PC-3 (cell line): ENCODE measurements around the gene TMEM108. TPM values are rescaled to one million over a fixed set of nuclear protein-coding genes. Genes with fewer than 3 reads are reported as not detected.

Source experiments
- ATAC-seq: fragments of 200-7000 bp; cut with Tn5 transposase; 2 replicates; pipeline ENCODE4 v1.9.1; 2020; ENCODE audit warnings: mild to moderate bottlenecking, moderate library complexity
- BruUV-seq: library from RNA; stranded (reverse); fragments of 400-500 nt; replicated peaks from 2 replicates; lab custom pipeline; 2021; lab: Mats Ljungman, UMichigan
- CTCF ChIA-PET: fragments of 300-600 bp; sonication (Branson Sonifier 250); formaldehyde crosslinking; loops from one replicate; lab custom pipeline; 2022; ENCODE audit warnings: antibody characterized with exemption; lab: Charles Lee
- POLR2A ChIA-PET: fragments of 300-600 bp; sonication (Branson Sonifier 250); formaldehyde crosslinking; loops from one replicate; lab custom pipeline; 2022; ENCODE audit warnings: antibody characterized with exemption; ENCODE audit not compliant: unreplicated experiment; lab: Charles Lee
- DNase-seq: peaks from one replicate; pipeline ENCODE4 v3.0.0-alpha.2; 2015
- H2AFZ ChIP-seq: fragments of 300-600 bp; sonication (generic); 2 replicates; pipeline ENCODE4 v1.6.0; 2016; ENCODE audit warnings: antibody characterized with exemption, low read length
- H3F3A ChIP-seq: fragments of 300-600 bp; sonication (generic); one replicate; pipeline ENCODE4 v1.6.0; 2017; ENCODE audit warnings: antibody characterized with exemption, low read length, control low read depth, mild to moderate bottlenecking; ENCODE audit not compliant: unreplicated experiment
- H3K27ac ChIP-seq: fragments of 300-600 bp; sonication (generic); 2 replicates; pipeline ENCODE4 v1.5.1; 2016; ENCODE audit warnings: mild to moderate bottlenecking, low read length
- H3K27me3 ChIP-seq: fragments of 300-600 bp; sonication (generic); 2 replicates; pipeline ENCODE4 v1.6.1; 2016; ENCODE audit warnings: low read length, mixed read lengths
- H3K36me3 ChIP-seq: fragments of 300-600 bp; sonication (generic); 2 replicates; pipeline ENCODE4 v1.6.1; 2016; ENCODE audit warnings: low read depth, mixed run types, low read length, mixed read lengths
- H3K4me1 ChIP-seq: fragments of 300-600 bp; sonication (generic); 2 replicates; pipeline ENCODE4 v1.5.1; 2016; ENCODE audit warnings: low read length; ENCODE audit not compliant: insufficient read depth
- H3K4me2 ChIP-seq: fragments of 300-600 bp; sonication (generic); 2 replicates; pipeline ENCODE4 v1.6.0; 2016; ENCODE audit warnings: low read length
- H3K4me3 ChIP-seq: fragments of 300-600 bp; sonication (generic); 2 replicates; pipeline ENCODE4 v1.5.1; 2016; ENCODE audit warnings: mild to moderate bottlenecking, low read length, mixed read lengths
- H3K79me2 ChIP-seq: fragments of 300-600 bp; sonication (generic); 2 replicates; pipeline ENCODE4 v1.6.1; 2017; ENCODE audit warnings: low read length, mixed read lengths
- H3K9ac ChIP-seq: fragments of 300-600 bp; sonication (generic); 2 replicates; pipeline ENCODE4 v1.6.0; 2016; ENCODE audit warnings: mild to moderate bottlenecking, low read length
- H3K9me2 ChIP-seq: fragments of 300-600 bp; sonication (generic); replicated peaks from 2 replicates; pipeline ENCODE4 v1.6.1; 2016; ENCODE audit warnings: mixed run types, low read length, mixed read lengths
- H3K9me3 ChIP-seq: fragments of 300-600 bp; sonication (generic); 2 replicates; pipeline ENCODE4 v1.6.1; 2016; ENCODE audit warnings: low read length, mixed read lengths
- H4K20me1 ChIP-seq: fragments of 300-600 bp; sonication (generic); 2 replicates; pipeline ENCODE4 v1.6.1; 2016; ENCODE audit warnings: low read length, mixed read lengths
- CTCF ChIP-seq: fragments of 300-600 bp; sonication (generic); conservative IDR thresholded peaks from 2 replicates; pipeline ENCODE4 v1.5.1; 2017; ENCODE audit warnings: antibody characterized with exemption, low read depth, mild to moderate bottlenecking, low read length
- EZH2 ChIP-seq: fragments of 300-600 bp; sonication (generic); IDR thresholded peaks from one replicate; pipeline ENCODE4 v1.6.1; 2017; ENCODE audit warnings: antibody characterized with exemption, mild to moderate bottlenecking, low read length; ENCODE audit not compliant: unreplicated experiment
- EZH2phosphoT487 ChIP-seq: fragments of 300-600 bp; sonication (generic); IDR thresholded peaks from 2 replicates; pipeline ENCODE4 v1.6.1; 2018; ENCODE audit warnings: mild to moderate bottlenecking, antibody characterized with exemption, low read length, borderline replicate concordance
- intact Hi-C: fragments of 100-400 bp; cut with micrococcal nuclease; formaldehyde crosslinking; loops from 2 replicates; pipeline ENCODE4 v1.9.0; 2023
- total RNA-seq: library from RNA; depleted of rRNA; stranded (reverse); fragments of >200 nt; gene quantifications from 2 replicates; pipeline ENCODE4 v1.2.3, GENCODE V29; 2014

TMEM108 gene
- total RNA-seq, 1 experiment from 2014 or later: not detected

GRCh38 chr3:133381346-133382109 is 343.3 kb downstream of the TMEM108 start:
- Histone ChIP-seq H4K20me1 (no peaks in the 10 kb centered on the region), H2AFZ (no peak overlapping the region), H3K79me2 (no peaks in the 10 kb centered on the region), H3K9me3 (no peaks in the 10 kb centered on the region), H3K9ac (no peak overlapping the region), H3K4me2 (no peak overlapping the region), H3F3A (no peaks in the 10 kb centered on the region), H3K4me1 (peaks cover 11% of the 10 kb centered on the region; the same call in 1 of the 2 replicates), H3K27me3 (peaks cover 28% of the 10 kb centered on the region), H3K9me2 (no peaks in the 10 kb centered on the region), H3K4me3 (no peak overlapping the region), H3K27ac (no peak overlapping the region), H3K36me3 (no peaks in the 10 kb centered on the region)
- ATAC-seq (no peak), DNase-seq (no peak)
- BruUV-seq: no TSS peak
- CTCF ChIA-PET: interaction anchor here (0.6 kb wide), 1 partner anchor 742 kb away, joined by 3 read pairs; no protein-coding TSS in a partner anchor
- POLR2A ChIA-PET: no interaction called here
- intact Hi-C loops: no loop called here
- TF ChIP-seq EZH2: no peak
- TF ChIP-seq EZH2phosphoT487: no peak
- TF ChIP-seq CTCF: no peak

- Histone ChIP-seq H3K4me1 (peaks cover 11% of the 10 kb centered on the region; the same call in 1 of the 2 replicates), H3K27ac (no peak overlapping the region), H3K4me2 (no peak overlapping the region), H3K27me3 (peaks cover 26% of the 10 kb centered on the region), H2AFZ (no peak overlapping the region), H3F3A (no peaks in the 10 kb centered on the region), H3K4me3 (no peak overlapping the region), H3K9ac (no peak overlapping the region), H4K20me1 (no peaks in the 10 kb centered on the region), H3K9me3 (no peaks in the 10 kb centered on the region), H3K79me2 (no peaks in the 10 kb centered on the region), H3K9me2 (no peaks in the 10 kb centered on the region), H3K36me3 (no peaks in the 10 kb centered on the region)
- CTCF ChIA-PET: interaction anchor here (0.9 kb wide), 1 partner anchor 342 kb away, joined by 4 read pairs; no protein-coding TSS in a partner anchor
- POLR2A ChIA-PET: no interaction called here
- BruUV-seq: no TSS peak
- DNase-seq: peak; percentile 86
- TF ChIP-seq EZH2phosphoT487 (no peak), EZH2 (no peak), CTCF (no peak)
- ATAC-seq: peak; percentile 66
- intact Hi-C loops: no loop called here
Observed at GRCh38 chr3:133383175-133383574, 345.0 kb downstream of the TMEM108 start.

GRCh38 chr3:133383741-133384140 is 345.6 kb downstream of the TMEM108 start:
- ChIA-PET CTCF (interaction anchor here (0.9 kb wide), 1 partner anchor 342 kb away, joined by 4 read pairs; no protein-coding TSS in a partner anchor), POLR2A (no interaction called here)
- intact Hi-C loops: loop anchor here (1.0 kb wide), 3 partner anchors 40 to 652 kb away; no protein-coding TSS in a partner anchor
- no peak for ATAC-seq
- Histone ChIP-seq H4K20me1 (no peaks in the 10 kb centered on the region), H3K4me3 (no peak overlapping the region), H3K9me2 (no peaks in the 10 kb centered on the region), H3K36me3 (no peaks in the 10 kb centered on the region), H3K27ac (no peak overlapping the region), H3K9ac (no peak overlapping the region), H3K4me2 (no peak overlapping the region), H2AFZ (no peak overlapping the region), H3K9me3 (no peaks in the 10 kb centered on the region), H3F3A (no peaks in the 10 kb centered on the region), H3K79me2 (no peaks in the 10 kb centered on the region), H3K4me1 (peaks cover 11% of the 10 kb centered on the region; the same call in 1 of the 2 replicates), H3K27me3 (peaks cover 23% of the 10 kb centered on the region)
- no peak for DNase-seq
- no TSS peak for BruUV-seq
- TF ChIP-seq EZH2phosphoT487: no peak
- no peak for TF ChIP-seq EZH2
- TF ChIP-seq CTCF: no peak
